ENCODE results near the gene ECI2.

DNA sequence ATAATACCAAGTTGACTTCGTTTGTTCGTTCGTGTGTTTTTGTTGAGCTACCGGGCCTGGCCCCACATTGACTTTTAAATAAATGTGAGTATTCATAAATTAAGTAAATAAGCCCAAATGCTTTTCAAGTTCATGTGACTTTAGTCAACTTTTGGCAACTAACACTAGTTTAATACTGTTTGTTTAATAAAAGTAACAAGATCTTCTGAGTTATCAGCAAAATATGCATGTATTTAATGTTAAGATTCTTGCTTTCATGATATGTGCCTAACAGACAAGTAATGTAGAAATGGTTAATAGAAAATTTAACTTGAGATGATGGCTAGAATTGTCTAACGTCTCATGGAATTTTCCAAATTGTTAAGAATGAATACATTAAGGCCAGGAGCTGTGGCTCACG lies 38.7 kb upstream of the ECI2 start:
- TF ChIP-seq SIN3A (IDR thresholded peaks at IDR 0.05; ENCODE audit: borderline replicate concordance, low read depth, low read length) (no peak), ZNF629 (CRISPR knock-in tag; conservative IDR thresholded peaks at IDR 0.05) (no peak), ZNF232 (CRISPR knock-in tag; IDR thresholded peaks at IDR 0.05; ENCODE audit: borderline replicate concordance) (no peak)

All from HepG2 (cell line).